ES-I3 (cell line): ENCODE results near the gene MAN1A2.

Experiments used
- H3K36me3 ChIP-seq: 2 replicates; pipeline ENCODE4 v1.6.1; 2013; ENCODE audit warnings: mild to moderate bottlenecking, low read length, control low read depth, moderate library complexity; ENCODE audit not compliant: insufficient read depth
- H3K4me1 ChIP-seq: 2 replicates; pipeline ENCODE4 v1.6.1; 2013; ENCODE audit warnings: mild to moderate bottlenecking, control low read depth, low read length; ENCODE audit not compliant: insufficient read depth
- H3K9ac ChIP-seq: 2 replicates; pipeline ENCODE4 v1.6.1; 2013; ENCODE audit warnings: low read depth, mild to moderate bottlenecking, low read length, moderate library complexity
- H3K9me3 ChIP-seq: 2 replicates; pipeline ENCODE4 v1.6.1; 2013; ENCODE audit warnings: mild to moderate bottlenecking, low read length, moderate library complexity; ENCODE audit not compliant: control insufficient read depth, insufficient read depth

MAN1A2 gene

DNA sequence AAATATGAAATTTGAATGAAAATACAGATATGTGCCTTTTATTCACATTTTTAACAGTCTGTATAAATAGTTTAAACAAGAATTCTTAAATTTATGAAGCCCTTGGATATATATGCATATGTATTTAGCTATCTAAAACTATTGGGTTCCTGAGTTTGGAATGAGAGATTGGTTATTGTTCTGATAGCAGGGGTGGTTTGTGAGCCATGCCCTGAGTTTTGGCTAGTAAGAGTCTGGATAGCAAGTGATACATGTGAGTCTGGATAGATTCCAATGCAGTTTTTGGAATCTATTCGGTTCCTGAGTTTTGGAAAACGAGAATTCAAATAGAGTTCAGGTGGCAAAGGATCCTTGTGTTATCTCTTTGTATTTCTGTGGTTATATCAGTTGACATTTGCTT lies 2.8 kb downstream of the MAN1A2 start:
- H3K36me3 ChIP-seq, result no peaks in the 10 kb centered on the region
- no peaks in the 10 kb centered on the region for H3K9me3 ChIP-seq
- no peak overlapping the region for H3K9ac ChIP-seq
- peaks cover 15% of the 10 kb centered on the region for H3K4me1 ChIP-seq

DNA sequence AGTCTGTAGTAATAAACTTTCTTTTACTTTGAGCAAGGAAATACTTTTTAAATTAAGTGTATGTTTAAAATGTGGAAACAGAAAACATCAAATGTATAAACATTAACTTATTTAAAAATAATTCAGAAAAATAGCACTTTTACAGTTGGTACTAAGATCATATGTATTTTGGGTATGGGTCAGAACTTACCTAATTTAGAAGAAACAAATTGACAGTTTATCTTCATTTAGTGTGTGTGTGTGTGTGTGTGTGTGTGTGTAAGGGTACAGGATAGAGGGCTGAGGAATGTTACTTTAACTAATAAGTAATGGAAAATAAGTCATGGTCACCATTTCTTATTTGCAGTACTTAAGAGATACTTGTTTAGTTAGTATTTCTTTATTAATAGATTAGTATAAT lies 3.3 kb downstream of the MAN1A2 start:
- Histone ChIP-seq H3K9ac (no peak overlapping the region), H3K36me3 (no peaks in the 10 kb centered on the region), H3K4me1 (peaks cover 14% of the 10 kb centered on the region), H3K9me3 (no peaks in the 10 kb centered on the region)

- no peak overlapping the region for H3K9ac ChIP-seq
- H3K9me3 ChIP-seq, result no peaks in the 10 kb centered on the region
- H3K4me1 ChIP-seq, result peaks cover 9% of the 10 kb centered on the region
- no peaks in the 10 kb centered on the region for H3K36me3 ChIP-seq
Observed at GRCh38 chr1:117371441-117372151, 4.3 kb downstream of the MAN1A2 start.

GRCh38 chr1:117372863-117373412 lies 5.7 kb downstream of the MAN1A2 start:
- Histone ChIP-seq H3K36me3 (no peaks in the 10 kb centered on the region), H3K9ac (no peak overlapping the region), H3K4me1 (peaks cover 9% of the 10 kb centered on the region), H3K9me3 (no peaks in the 10 kb centered on the region)

- Histone ChIP-seq H3K9ac (no peak overlapping the region), H3K4me1 (peaks cover 9% of the 10 kb centered on the region), H3K9me3 (no peaks in the 10 kb centered on the region), H3K36me3 (no peaks in the 10 kb centered on the region)
Observed at GRCh38 chr1:117373932-117374331, 6.7 kb downstream of the MAN1A2 start.

DNA sequence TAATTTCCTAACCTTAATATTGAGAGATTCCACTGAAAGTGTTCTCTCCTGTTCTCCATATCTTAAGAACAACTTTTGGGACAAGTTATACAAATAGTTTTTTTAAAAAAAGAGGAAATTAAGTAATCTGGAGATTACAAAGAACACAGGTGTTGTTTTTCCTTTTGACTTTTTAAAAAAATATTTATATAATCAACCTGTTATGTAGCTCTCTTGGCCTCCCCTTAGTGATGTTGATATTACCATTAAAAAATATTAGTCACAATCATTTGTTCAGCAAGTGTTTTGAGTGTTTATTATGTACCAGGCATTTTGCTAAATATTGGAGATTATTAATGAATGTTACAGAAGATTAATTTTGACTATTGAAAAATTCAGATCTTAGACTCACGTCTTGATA lies 8.1 kb downstream of the MAN1A2 start:
- H3K9ac ChIP-seq, result no peak overlapping the region
- H3K4me1 ChIP-seq, result peaks cover 9% of the 10 kb centered on the region
- H3K9me3 ChIP-seq, result no peaks in the 10 kb centered on the region
- no peaks in the 10 kb centered on the region for H3K36me3 ChIP-seq

DNA sequence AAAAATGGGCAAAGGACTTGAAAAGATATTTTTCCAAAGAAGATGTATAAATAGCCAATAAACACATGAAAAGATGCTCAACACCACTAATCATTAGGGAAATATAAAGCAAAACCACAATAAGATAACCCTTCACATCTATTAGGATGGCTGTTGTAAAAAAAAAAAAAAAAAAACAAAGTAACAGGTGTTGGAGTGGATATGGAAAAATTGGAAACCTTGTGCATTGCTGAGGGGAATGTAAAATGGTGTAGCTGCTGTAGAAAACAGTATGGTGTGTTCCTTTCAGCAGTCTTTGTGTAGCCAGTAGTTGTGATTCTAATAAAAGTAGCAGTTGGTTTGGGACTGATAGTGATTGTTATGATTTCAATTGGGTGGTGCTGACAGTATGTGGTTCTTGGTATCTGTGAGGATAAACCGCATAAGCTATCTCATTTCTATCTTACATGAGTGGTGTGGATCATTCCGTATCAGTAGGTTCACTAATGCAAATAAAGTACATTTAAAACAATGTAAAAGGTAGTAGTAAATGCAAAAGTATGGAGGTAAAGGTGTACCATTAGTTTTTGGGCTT lies 19.9 kb downstream of the MAN1A2 start:
- Histone ChIP-seq H3K9me3 (no peaks in the 10 kb centered on the region), H3K4me1 (no peaks in the 10 kb centered on the region), H3K36me3 (no peaks in the 10 kb centered on the region), H3K9ac (no peak overlapping the region)

DNA sequence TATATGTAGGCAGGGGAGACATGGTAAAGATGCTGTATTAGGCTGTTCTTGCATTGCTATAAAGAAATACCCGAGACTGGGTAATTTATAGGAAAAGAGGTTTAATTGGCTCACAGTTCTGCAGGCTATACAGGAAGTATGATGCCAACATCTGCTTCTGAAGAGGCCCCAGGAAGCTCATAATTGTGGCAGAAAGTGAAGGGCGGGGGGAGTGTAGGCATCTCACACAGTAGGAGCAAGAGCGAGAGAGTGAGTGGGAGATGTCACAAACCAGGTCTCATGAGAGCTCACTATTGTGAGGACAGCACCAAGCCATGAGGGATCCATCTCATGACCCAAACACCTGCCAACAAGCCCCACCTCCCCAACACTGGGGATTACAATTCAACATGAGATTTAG lies 21.1 kb downstream of the MAN1A2 start:
- Histone ChIP-seq H3K4me1 (no peaks in the 10 kb centered on the region), H3K36me3 (no peaks in the 10 kb centered on the region), H3K9me3 (no peaks in the 10 kb centered on the region), H3K9ac (no peak overlapping the region)

DNA sequence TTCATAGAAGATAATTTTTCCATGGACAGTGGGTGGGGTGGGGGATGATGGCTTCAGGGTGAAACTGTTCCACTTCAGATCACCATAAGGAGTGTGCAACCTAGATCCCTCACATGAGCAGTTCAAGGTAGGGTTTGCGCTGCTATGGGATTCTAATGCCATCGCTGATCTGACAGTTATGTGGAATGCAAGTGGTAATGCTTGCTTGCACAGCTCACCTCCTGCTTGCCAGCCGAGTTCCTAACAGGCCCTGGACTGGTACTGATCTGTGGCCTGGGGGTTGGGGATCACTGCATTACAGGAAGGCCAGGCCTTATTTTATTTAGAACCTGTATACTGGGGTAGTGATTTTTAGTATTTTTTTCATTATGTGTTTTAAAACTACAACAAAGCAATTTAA lies 22.0 kb downstream of the MAN1A2 start:
- Histone ChIP-seq H3K4me1 (no peaks in the 10 kb centered on the region), H3K9me3 (no peaks in the 10 kb centered on the region), H3K9ac (no peak overlapping the region), H3K36me3 (no peaks in the 10 kb centered on the region)

DNA sequence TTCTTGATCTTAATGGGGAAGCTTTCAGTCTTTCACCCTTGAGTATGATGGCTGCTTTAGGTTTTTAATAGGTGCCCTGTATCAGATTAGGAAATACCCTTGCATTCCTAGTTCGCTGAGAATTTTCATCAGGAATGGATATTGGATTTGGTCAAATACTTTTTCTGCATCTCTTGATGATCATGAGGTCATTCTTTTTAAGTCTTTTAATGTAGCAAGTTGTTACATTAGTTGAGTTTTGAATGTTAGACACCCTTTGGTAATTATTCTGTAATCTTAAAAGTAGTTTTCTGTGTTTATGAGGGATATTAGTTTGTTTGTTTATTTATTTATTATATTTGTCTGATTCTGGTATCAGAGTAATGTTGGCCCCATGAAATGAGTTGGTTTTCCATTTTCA lies 22.5 kb downstream of the MAN1A2 start:
- no peaks in the 10 kb centered on the region for H3K9me3 ChIP-seq
- H3K9ac ChIP-seq, result no peak overlapping the region
- H3K4me1 ChIP-seq, result no peaks in the 10 kb centered on the region
- no peaks in the 10 kb centered on the region for H3K36me3 ChIP-seq

GRCh38 chr1:117392771-117393170 lies 25.5 kb downstream of the MAN1A2 start:
- Histone ChIP-seq H3K4me1 (no peaks in the 10 kb centered on the region), H3K36me3 (no peaks in the 10 kb centered on the region), H3K9me3 (no peaks in the 10 kb centered on the region), H3K9ac (no peak overlapping the region)

DNA sequence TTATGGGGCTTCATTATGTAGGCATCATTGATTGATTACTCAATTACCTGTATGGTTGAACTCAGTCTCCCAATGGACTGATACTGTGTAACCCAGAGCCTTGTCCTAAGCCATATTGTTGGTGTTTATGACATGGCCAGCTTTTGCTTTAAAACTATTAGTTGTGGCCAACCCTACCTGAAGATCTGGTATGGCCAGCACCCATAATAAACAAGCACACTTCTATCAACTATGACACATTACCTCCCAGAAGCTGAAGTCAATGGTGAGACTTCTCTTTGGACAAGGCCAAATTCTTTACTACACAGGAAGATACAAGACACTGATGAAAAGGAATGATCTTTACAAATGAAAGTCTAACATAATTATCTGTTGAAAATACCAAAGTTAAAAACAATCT lies 28.8 kb downstream of the MAN1A2 start:
- H3K9me3 ChIP-seq, result no peaks in the 10 kb centered on the region
- no peak overlapping the region for H3K9ac ChIP-seq
- H3K36me3 ChIP-seq, result no peaks in the 10 kb centered on the region
- H3K4me1 ChIP-seq, result no peaks in the 10 kb centered on the region

DNA sequence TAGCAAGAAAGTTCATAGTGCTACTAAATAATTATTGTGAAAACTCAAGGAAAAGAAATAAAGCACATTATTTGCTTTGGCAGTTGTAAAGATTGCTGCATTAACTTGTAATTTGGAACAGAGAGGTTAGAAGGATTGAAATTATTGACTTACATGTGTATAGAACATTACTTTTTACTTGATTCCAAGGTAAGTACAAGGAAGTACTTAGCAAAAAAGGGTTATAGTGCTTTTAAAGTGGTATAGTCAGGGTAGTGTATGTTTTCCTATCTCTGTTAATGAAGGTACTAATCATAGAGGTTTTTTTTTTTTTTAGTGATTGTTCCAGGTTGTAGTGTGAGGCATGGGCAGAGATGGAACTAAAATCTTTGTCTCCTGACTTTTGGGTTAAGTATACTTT lies 29.4 kb downstream of the MAN1A2 start:
- H3K4me1 ChIP-seq, result no peaks in the 10 kb centered on the region
- H3K36me3 ChIP-seq, result no peaks in the 10 kb centered on the region
- no peak overlapping the region for H3K9ac ChIP-seq
- no peaks in the 10 kb centered on the region for H3K9me3 ChIP-seq

DNA sequence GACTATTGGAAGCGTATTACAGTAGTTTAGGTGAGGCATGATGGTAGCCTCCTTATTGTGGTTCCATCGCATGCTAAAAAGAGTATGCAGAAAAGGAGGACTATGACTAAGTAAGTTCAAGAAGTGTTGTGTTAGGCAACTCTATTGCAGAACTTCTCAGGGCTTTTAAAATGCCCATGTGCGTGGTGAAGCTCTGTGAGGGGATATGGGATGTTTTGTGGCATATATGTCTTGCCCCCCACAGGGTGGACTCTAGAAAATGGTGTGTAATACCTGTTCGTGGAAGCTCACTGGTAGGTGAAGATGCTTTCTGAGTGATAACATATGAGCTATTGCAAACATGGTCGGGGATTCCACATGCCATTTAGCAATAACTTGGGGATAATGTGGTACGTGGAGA lies 31.7 kb downstream of the MAN1A2 start:
- no peak overlapping the region for H3K9ac ChIP-seq
- no peaks in the 10 kb centered on the region for H3K36me3 ChIP-seq
- no peaks in the 10 kb centered on the region for H3K4me1 ChIP-seq
- H3K9me3 ChIP-seq, result no peaks in the 10 kb centered on the region

DNA sequence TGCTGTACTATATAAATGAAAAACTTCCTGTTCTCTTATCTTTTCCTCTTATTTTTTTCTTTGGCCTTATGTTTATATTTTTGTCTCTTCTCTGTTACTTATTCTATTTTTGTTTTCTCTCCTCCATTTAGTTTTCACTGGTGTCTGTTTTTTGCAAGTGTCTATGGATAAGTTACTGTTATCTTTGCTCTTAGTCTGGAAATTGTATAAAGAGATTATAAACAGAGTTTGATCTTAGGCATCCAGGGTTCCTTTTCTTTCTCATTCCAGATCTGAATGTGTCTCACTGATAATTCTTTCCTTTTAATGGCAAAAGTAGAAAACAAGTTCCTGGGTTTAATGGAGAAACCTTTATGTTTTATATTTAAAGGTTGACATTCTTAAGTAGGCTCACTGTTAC lies 34.5 kb downstream of the MAN1A2 start:
- Histone ChIP-seq H3K9me3 (no peaks in the 10 kb centered on the region), H3K36me3 (no peaks in the 10 kb centered on the region), H3K4me1 (no peaks in the 10 kb centered on the region), H3K9ac (no peak overlapping the region)
